Heart right ventricle (tissue), 16 donors: ENCODE measurements around the gene LYST. TPM values are rescaled to one million over a fixed set of nuclear protein-coding genes. Genes with fewer than 3 reads are reported as not detected.

Source experiments
- ATAC-seq, 8 donors: fragments of 200-7000 bp; cut with Tn5 transposase; one replicate each; pipeline ENCODE4 v1.9.1; 2020; ENCODE audit warnings: mild to moderate bottlenecking in 8 of 8, moderate library complexity in 8 of 8, moderate number of reproducible peaks in 1 of 8
- DNase-seq, 2 donors: peaks; one replicate each; pipeline ENCODE4 v3.0.0-alpha.2; 2020
- H3K27ac ChIP-seq, 10 donors: fragments of 200-600 bp; sonication (generic) in 2 of 10; one replicate each; pipeline versions ENCODE4 v1.5.0 to v1.8.0; 2020 to 2022; ENCODE audit warnings: mild to moderate bottlenecking in 3 of 10
- H3K27me3 ChIP-seq, 7 donors: fragments of 200-600 bp; one replicate each; pipeline ENCODE4 v1.8.0; 2021 to 2022; ENCODE audit warnings: mild to moderate bottlenecking in 2 of 7
- H3K36me3 ChIP-seq, 9 donors: fragments of 200-600 bp; sonication (generic) in 1 of 9; one replicate each; pipeline versions ENCODE4 v1.5.0 to v1.8.0; 2020 to 2022; ENCODE audit warnings: mild to moderate bottlenecking in 2 of 9
- H3K4me1 ChIP-seq, 9 donors: fragments of 200-600 bp; sonication (generic) in 1 of 9; one replicate each; pipeline versions ENCODE4 v1.5.0 to v1.8.0; 2020 to 2022; ENCODE audit warnings: mild to moderate bottlenecking in 4 of 9
- H3K4me3 ChIP-seq, 10 donors: fragments of 200-600 bp; sonication (generic) in 2 of 10; one replicate each; pipeline versions ENCODE4 v1.5.0 to v1.8.0; 2020 to 2022; ENCODE audit warnings: mild to moderate bottlenecking in 7 of 10, moderate library complexity in 2 of 10
- H3K9me3 ChIP-seq, 11 donors: fragments of 200-600 bp in 10 of 11; sonication (generic) in 2 of 11; one replicate each; pipeline versions ENCODE4 v1.5.0 to v1.8.0; 2013 to 2022; ENCODE audit warnings: mild to moderate bottlenecking in 2 of 11, control low read depth in 1 of 11, moderate library complexity in 1 of 11
- CTCF ChIP-seq, 9 donors: fragments of 200-600 bp; sonication (generic) in 2 of 9; IDR thresholded peaks; one replicate each; pipeline versions ENCODE4 v1.5.0 to v1.8.0; 2021 to 2022; ENCODE audit warnings: antibody characterized with exemption in 9 of 9, mild to moderate bottlenecking in 5 of 9, moderate library complexity in 1 of 9
- WGBS, 2 donors: extraction: QIAGEN DNeasy Blood & Tissue Kit; methylation state at CpG; one replicate each; pipeline ENCODE4 v1.1.7; 2013; ENCODE audit warnings: inconsistent platforms in 1 of 2; 5-methylcytosine and 5-hydroxymethylcytosine counted together
- intact Hi-C, 10 donors: fragments of 100-400 bp; cut with DNase I; formaldehyde crosslinking; loops; one replicate each; pipeline versions ENCODE4 v1.11.1 to v1.14.2; 2022
- microRNA-seq, 2 donors: library from miRNA; unstranded; fragments of <30 nt; microRNA quantifications; one replicate each; pipeline ENCODE4 v1.2.0, GENCODE V29; 2021
- polyA plus RNA-seq, 2 donors: library from polyadenylated mRNA; stranded (reverse); fragments of 200-250 nt; gene quantifications; one replicate each; pipeline ENCODE4 v1.2.3, GENCODE V29; 2013
- total RNA-seq, 10 donors: library from RNA; stranded (reverse); fragmentation: NEBNext Ultra II Directional in 3 of 10; extraction: Animal tissue kit (Norgen Biotek cat#: 25700) in 3 of 10; gene quantifications; one replicate each; pipeline versions ENCODE4 v1.2.1 to v1.2.4, GENCODE V29; 2021 to 2023
- donor health status: Arrhythmogenic right ventricular cardiomyopathy.
- donor health status: ischemic (EF 13 %, LVEDD 7.1; RV severe dilation, severe dysfunction).
- donor health status: healthy with polysubstance abuse.
- donor health status: DM: no; HTN: yes; CAD: no.
- donor health status: DM: no; HTN: no; CAD: no.
- donor health status: ischemic (EF 25% LVEDD 6.9; RV normal size, moderate dysfunction).
- donor health status: ischemic (EF 25% LVEDD 5.7; RV mildly dilated, moderate dysfunction).
- donor health status: healthy.
- donor health status: DM: yes; HTN: yes; CAD: no.
- donor health status: Ischemic cardiomyopathy.
- donor health status: ischemic (EF 35%, LVEDD 5.7; RV mildly dilated, moderate dysfunction).
- donor health status: nonischemic (EF 11% LVEDD 7.7; RV severe dilation, severe dysfunction).
- donor health status: DM: yes; HTN: yes; CAD: no.
- donor health status: PGD.
- donor health status: ischemic (EF 29% LVEDD 5.4; RV normal size, mild dysfunction).
- donor health status: nonischemic (EF 23%, LVEDD 6.1; RV moderate dilation, normal function).

Gene LYST
- total and polyA plus RNA-seq, 12 donors = 3.3 to 13.6 (median 10.5) TPM

- ATAC-seq (no peak), DNase-seq (no peak)
- no peak for TF ChIP-seq CTCF (IDR thresholded peaks at IDR 0.05)
- intact Hi-C loops = no loop called here
- H3K27me3 ChIP-seq = peaks cover 0 to 11% (median 0%) of the 10 kb centered on the region in 7 donors
- no peaks in the 10 kb centered on the region for H3K36me3 ChIP-seq
- no peaks in the 10 kb centered on the region for H3K9me3 ChIP-seq
- H3K4me3 ChIP-seq = no peak overlapping the region
- no peak overlapping the region for H3K27ac ChIP-seq
- 74 to 88% methylated on average over 3 of the region's 3 CpGs for WGBS, 2 donors
- H3K4me1 ChIP-seq = no peaks in the 10 kb centered on the region
Observed at GRCh38 chr1:235612761-235613160, 253.9 kb downstream of the LYST start.

Small RNA genes lying within 50 kb of the gene (microRNA-seq; reads per million reads assigned to microRNA genes)
- gene MIR1537 = 0.51 to 3.6 reads per million in 2 donors

Other genes starting within 250 kb of the LYST start
- gene GNG4, start 217.1 kb downstream of the LYST start, total RNA-seq = under 1 TPM in 2 of 10 donors, not detected in 8; 0.04 to 0.15 TPM
- under 1 TPM in 1 of 2 donors, not detected in 1; 0.06 TPM for gene GNG4, start 217.1 kb downstream of the LYST start, polyA plus RNA-seq
- gene NID1, start 198.2 kb upstream of the LYST start, total RNA-seq = 100 to 1,000 TPM in 1 of 10 donors, 10 to 100 TPM in 9; 33.5 to 120 (median 44.4) TPM
- gene NID1, start 198.2 kb upstream of the LYST start, polyA plus RNA-seq = 10 to 100 TPM; 30.2 to 68.9 TPM